Measurements from ENCODE around the gene RPEL1. TPM values are rescaled to one million over a fixed set of nuclear protein-coding genes. Genes with fewer than 3 reads are reported as not detected.
"Not testable (repeated sequence)": the region's sequence is repeated elsewhere in the genome, so short reads cannot be mapped to it uniquely, and the experiment has no call there.

The RPEL1 gene
- total and polyA plus RNA-seq, 2 experiments from 2014 or later: not detected

DNA sequence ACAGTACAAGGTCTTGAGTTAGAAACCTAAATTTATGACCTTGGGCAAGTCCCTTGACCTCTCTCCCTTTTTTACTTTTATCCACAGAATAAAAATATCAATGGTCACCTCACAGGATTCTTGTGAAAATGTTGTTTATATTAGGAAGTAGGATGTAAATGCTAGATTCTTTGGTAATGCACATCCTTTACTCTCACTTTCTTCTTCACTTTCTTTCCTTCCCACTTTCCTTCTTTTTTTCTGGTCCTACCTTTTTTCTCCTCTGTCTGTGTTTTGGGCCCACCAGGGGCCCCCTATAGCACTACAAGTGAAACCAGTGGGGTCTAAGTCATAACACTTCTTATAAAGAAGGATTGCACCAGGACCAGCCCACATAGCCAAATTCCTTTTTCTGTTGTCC, 12.1 kb downstream of the RPEL1 start:
- no peaks in the 10 kb centered on the region for H3K36me3 ChIP-seq
- no peaks in the 10 kb centered on the region for H3K27me3 ChIP-seq
- no peak overlapping the region for H3K27ac ChIP-seq
- no peak overlapping the region for H3K4me3 ChIP-seq
- no peaks in the 10 kb centered on the region for H3K9me3 ChIP-seq (ENCODE audit: low read depth)
- no peak for DNase-seq (ENCODE audit: low read depth in 1 of 2, low spot score in 1 of 2)
- TF ChIP-seq, protein P1, sequence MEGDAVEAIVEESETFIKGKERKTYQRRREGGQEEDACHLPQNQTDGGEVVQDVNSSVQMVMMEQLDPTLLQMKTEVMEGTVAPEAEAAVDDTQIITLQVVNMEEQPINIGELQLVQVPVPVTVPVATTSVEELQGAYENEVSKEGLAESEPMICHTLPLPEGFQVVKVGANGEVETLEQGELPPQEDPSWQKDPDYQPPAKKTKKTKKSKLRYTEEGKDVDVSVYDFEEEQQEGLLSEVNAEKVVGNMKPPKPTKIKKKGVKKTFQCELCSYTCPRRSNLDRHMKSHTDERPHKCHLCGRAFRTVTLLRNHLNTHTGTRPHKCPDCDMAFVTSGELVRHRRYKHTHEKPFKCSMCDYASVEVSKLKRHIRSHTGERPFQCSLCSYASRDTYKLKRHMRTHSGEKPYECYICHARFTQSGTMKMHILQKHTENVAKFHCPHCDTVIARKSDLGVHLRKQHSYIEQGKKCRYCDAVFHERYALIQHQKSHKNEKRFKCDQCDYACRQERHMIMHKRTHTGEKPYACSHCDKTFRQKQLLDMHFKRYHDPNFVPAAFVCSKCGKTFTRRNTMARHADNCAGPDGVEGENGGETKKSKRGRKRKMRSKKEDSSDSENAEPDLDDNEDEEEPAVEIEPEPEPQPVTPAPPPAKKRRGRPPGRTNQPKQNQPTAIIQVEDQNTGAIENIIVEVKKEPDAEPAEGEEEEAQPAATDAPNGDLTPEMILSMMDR (IDR thresholded peaks at IDR 0.05; ENCODE audit: low read depth, low read length): no peak
- H3K4me1 ChIP-seq (ENCODE audit: low read depth): no peaks in the 10 kb centered on the region

DNA sequence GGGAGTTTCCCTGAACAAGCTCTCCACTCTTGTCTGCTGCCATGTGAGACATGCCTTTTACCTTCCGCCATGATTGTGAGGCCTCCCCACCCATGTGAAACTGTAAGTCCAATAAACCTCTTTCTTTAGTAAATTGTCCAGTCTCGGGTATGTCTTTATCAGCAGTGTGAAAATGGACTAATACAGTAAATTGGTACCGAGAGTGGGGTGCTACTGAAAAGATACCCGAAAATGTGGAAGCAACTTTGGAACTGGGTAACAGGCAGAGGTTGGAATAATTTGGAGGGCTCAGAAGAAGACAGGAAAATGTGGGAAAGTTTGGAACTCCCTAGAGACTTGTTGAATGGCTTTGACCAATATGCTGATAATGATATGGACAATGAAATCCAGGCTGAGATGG, 13.2 kb downstream of the RPEL1 start:
- not testable (repeated sequence) for H3K27me3 ChIP-seq; H3K9me3 ChIP-seq (ENCODE audit: low read depth); DNase-seq (ENCODE audit: low read depth in 1 of 2, low spot score in 1 of 2); H3K4me3 ChIP-seq; H3K36me3 ChIP-seq; H3K27ac ChIP-seq; H3K4me1 ChIP-seq (ENCODE audit: low read depth)

DNA sequence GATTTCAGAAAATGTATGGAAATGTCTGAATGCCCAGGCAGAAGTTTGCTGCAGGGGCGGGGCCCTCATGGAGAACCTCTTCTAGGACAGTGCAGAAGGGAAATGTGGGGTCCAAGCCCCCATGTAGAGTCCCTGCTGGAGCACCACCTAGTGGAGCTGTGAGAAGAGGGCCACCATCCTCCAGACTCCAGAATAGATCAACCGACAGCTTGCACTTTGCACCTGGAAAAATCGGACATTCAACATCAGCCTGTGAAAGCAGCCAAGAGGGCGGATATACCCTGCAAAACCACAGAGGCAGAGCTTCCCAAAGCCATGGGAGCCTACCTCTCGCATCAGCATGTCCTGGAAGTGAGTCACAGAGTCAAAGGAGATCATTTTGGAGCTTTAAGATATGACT, 14.3 kb downstream of the RPEL1 start:
- H3K9me3 ChIP-seq (ENCODE audit: low read depth): no peaks in the 10 kb centered on the region
- H3K36me3 ChIP-seq: no peaks in the 10 kb centered on the region
- H3K4me1 ChIP-seq (ENCODE audit: low read depth): no peaks in the 10 kb centered on the region
- no peak overlapping the region for H3K27ac ChIP-seq
- no peak for DNase-seq (ENCODE audit: low read depth in 1 of 2, low spot score in 1 of 2)
- TF ChIP-seq, protein P1 (IDR thresholded peaks at IDR 0.05; ENCODE audit: low read depth, low read length): no peak
- H3K27me3 ChIP-seq: no peaks in the 10 kb centered on the region
- H3K4me3 ChIP-seq: no peak overlapping the region

DNA sequence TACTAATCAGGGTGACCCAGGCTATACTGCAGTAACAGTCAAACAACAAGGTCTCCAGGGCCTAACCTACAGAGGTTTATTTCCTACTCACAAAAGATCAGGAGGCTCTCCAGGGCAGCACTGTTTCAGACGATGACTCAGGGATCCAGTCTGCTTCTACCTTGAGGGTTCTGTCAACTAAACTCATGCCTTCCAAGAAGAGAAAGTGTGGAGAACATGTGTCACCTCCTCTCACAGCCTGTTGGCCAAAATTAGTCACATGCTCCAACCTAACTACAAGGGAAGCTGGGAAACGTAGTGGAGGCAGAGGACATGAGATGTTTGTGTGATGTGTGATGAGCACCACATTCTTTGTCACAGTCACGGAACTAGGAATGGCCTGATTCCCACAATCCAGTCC, 16.5 kb downstream of the RPEL1 start:
- Histone ChIP-seq H3K27ac (no peak overlapping the region), H3K4me3 (no peak overlapping the region), H3K36me3 (no peaks in the 10 kb centered on the region), H3K4me1 (ENCODE audit: low read depth) (no peaks in the 10 kb centered on the region), H3K9me3 (ENCODE audit: low read depth) (no peaks in the 10 kb centered on the region), H3K27me3 (no peaks in the 10 kb centered on the region)
- TF ChIP-seq, protein P1 (IDR thresholded peaks at IDR 0.05; ENCODE audit: low read depth, low read length): no peak
- DNase-seq (ENCODE audit: low read depth in 1 of 2, low spot score in 1 of 2): no peak

DNA sequence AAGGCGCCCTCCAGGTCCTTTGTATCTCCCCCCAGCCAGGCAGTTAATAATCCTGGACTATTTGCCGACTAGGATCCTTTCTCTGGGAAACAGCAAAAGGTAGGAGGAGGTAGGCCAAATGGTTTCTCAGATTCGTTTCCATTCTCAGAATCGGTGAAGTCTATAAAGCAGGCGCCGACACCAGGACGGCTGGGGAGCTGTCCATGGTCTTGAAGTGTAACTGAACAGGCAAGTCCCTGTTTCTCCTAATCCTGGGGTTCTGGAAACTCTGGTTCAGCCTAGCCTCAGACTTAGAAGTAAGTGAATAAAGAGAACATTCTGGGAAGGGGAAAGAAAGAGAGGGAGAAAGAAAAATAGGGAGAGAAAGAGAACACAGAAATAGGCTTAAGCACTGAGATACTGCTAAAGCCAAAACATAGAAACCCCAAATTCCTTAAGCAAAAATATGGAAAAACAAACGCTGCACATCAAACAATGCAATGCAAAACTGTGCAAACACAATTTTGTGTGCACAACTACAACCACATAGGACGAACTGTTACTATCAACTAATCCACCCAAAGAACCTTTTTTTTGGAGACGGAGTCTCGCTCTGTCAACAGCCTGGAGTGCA, 20.1 kb downstream of the RPEL1 start:
- TF ChIP-seq, protein P1 (IDR thresholded peaks at IDR 0.05; ENCODE audit: low read depth, low read length): no peak
- no peaks in the 10 kb centered on the region for H3K9me3 ChIP-seq (ENCODE audit: low read depth)
- no peaks in the 10 kb centered on the region for H3K4me1 ChIP-seq (ENCODE audit: low read depth)
- no peak overlapping the region for H3K4me3 ChIP-seq
- H3K27me3 ChIP-seq: peaks cover 18% of the 10 kb centered on the region
- peak; percentile 87 to 91 for DNase-seq (ENCODE audit: low read depth in 1 of 2, low spot score in 1 of 2)
- H3K27ac ChIP-seq: no peak overlapping the region
- no peaks in the 10 kb centered on the region for H3K36me3 ChIP-seq

DNA sequence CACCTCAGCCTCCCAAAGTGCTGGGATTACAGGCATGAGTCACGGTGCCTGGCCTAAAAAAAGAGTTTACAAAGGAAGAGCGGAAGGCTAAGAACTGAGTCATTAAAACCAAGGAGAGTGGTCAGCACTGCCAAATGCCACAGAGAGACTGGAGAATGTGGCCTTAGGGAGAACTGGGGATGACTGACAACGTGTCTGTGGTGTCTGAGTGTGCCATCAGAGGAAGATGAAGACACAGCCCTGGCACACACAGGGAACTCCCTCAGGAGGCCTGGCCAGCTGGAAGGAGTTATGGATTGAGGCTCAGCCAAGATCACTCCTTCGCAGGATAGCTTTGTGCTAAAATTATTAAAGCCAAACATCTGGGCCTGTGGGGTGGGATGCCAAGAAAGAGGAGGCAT, 27.4 kb downstream of the RPEL1 start:
- H3K27ac ChIP-seq: no peak overlapping the region

More for the DNA sequence above, 27.4 kb downstream of the RPEL1 start:
- no peaks in the 10 kb centered on the region for H3K4me1 ChIP-seq (ENCODE audit: low read depth)
- no peak overlapping the region for H3K4me3 ChIP-seq
- no peaks in the 10 kb centered on the region for H3K9me3 ChIP-seq (ENCODE audit: low read depth)
- H3K36me3 ChIP-seq: no peaks in the 10 kb centered on the region
- DNase-seq (ENCODE audit: low read depth in 1 of 2, low spot score in 1 of 2): peak in 1 of 2 donors; percentile 94
- peaks cover 63% of the 10 kb centered on the region for H3K27me3 ChIP-seq
- TF ChIP-seq, protein P1 (IDR thresholded peaks at IDR 0.05; ENCODE audit: low read depth, low read length): no peak
